Peyer's patch (tissue), 4 donors: ENCODE results near the gene ABI2. TPM values are rescaled to one million over a fixed set of nuclear protein-coding genes. Genes with fewer than 3 reads are reported as not detected.

Experiments
- DNase-seq, 3 donors: peaks; one replicate each; pipeline ENCODE4 v3.0.0-alpha.2; 2017 to 2019
- H3K27ac ChIP-seq, 4 donors: fragments of 200-600 bp; sonication (generic); one replicate each; pipeline ENCODE4 v1.5.1; 2016 to 2019
- H3K27me3 ChIP-seq, 2 donors: fragments of 200-600 bp; sonication (generic); one replicate each; pipeline ENCODE4 v1.5.1; 2019
- H3K36me3 ChIP-seq, 3 donors: fragments of 200-600 bp; sonication (generic); one replicate each; pipeline ENCODE4 v1.5.1; 2016 to 2019
- H3K4me1 ChIP-seq, 4 donors: fragments of 200-600 bp; sonication (generic); one replicate each; pipeline ENCODE4 v1.5.1; 2016 to 2019
- H3K4me3 ChIP-seq, 4 donors: fragments of 200-600 bp; sonication (generic); 1 replicate in 3 of 4; 2 replicates in 1 of 4; pipeline ENCODE4 v1.5.1; 2016 to 2019; ENCODE audit warnings: mild to moderate bottlenecking in 1 of 4
- H3K9me3 ChIP-seq, 4 donors: fragments of 200-600 bp; sonication (generic); one replicate each; pipeline ENCODE4 v1.5.1; 2016 to 2019; ENCODE audit warnings: mild to moderate bottlenecking in 1 of 4
- CTCF ChIP-seq, 6 experiments: fragments of 450-650 bp in 4 of 6; fragments of 200-600 bp in 2 of 6; sonication (generic) in 1 of 6; IDR thresholded peaks; one replicate each; pipeline ENCODE4 v1.5.1; 2017 to 2019; ENCODE audit warnings: antibody characterized with exemption in 6 of 6, mild to moderate bottlenecking in 3 of 6, moderate library complexity in 1 of 6
- POLR2A ChIP-seq, 2 donors: fragments of 450-650 bp; IDR thresholded peaks; one replicate each; pipeline ENCODE4 v1.5.1; 2017; ENCODE audit warnings: antibody characterized with exemption in 2 of 2, mild to moderate bottlenecking in 2 of 2, moderate library complexity in 2 of 2
- total RNA-seq, 4 donors: library from RNA; depleted of rRNA; stranded (reverse); fragments of >200 nt; gene quantifications; one replicate each; pipeline ENCODE4 v1.1.0, GENCODE V29; 2016

ABI2 gene
- total RNA-seq, 4 donors from 2014 or later, result 7.7 to 26.4 (median 13.2) TPM

- Histone ChIP-seq H3K9me3 (no peaks in the 10 kb centered on the region), H3K27me3 (no peaks in the 10 kb centered on the region), H3K36me3 (no peaks in the 10 kb centered on the region), H3K27ac (no peak overlapping the region), H3K4me1 (peaks cover 0 to 8% (median 3%) of the 10 kb centered on the region in 4 donors), H3K4me3 (no peak overlapping the region)
- DNase-seq, result no peak
- no peak for TF ChIP-seq CTCF (IDR thresholded peaks at IDR 0.05)
These were observed 141.4 kb downstream of the ABI2 start for GRCh38 chr2:203469546-203469945.

- Histone ChIP-seq H3K4me1 (peaks cover 0 to 8% (median 3%) of the 10 kb centered on the region in 4 donors), H3K27ac (no peak overlapping the region), H3K36me3 (no peaks in the 10 kb centered on the region), H3K9me3 (no peaks in the 10 kb centered on the region), H3K27me3 (no peaks in the 10 kb centered on the region), H3K4me3 (no peak overlapping the region)
- DNase-seq, result no peak
- TF ChIP-seq POLR2A (IDR thresholded peaks at IDR 0.05) (no peak), CTCF (IDR thresholded peaks at IDR 0.05) (no peak)
These were observed 142.2 kb downstream of the ABI2 start for GRCh38 chr2:203470371-203470770.

- no peaks in the 10 kb centered on the region for H3K36me3 ChIP-seq
- H3K27ac ChIP-seq, result no peak overlapping the region
- DNase-seq, result no peak
- no peak overlapping the region for H3K4me3 ChIP-seq
- H3K9me3 ChIP-seq, result no peaks in the 10 kb centered on the region
- no peak for TF ChIP-seq POLR2A (IDR thresholded peaks at IDR 0.05)
- H3K4me1 ChIP-seq, result peaks cover 0 to 8% (median 3%) of the 10 kb centered on the region in 4 donors
- no peaks in the 10 kb centered on the region for H3K27me3 ChIP-seq
These were observed 143.1 kb downstream of the ABI2 start for GRCh38 chr2:203471323-203471722.

- H3K27me3 ChIP-seq, result no peaks in the 10 kb centered on the region
- DNase-seq, result no peak
- H3K9me3 ChIP-seq, result no peaks in the 10 kb centered on the region
- H3K4me1 ChIP-seq, result no peaks in the 10 kb centered on the region
- H3K4me3 ChIP-seq, result no peak overlapping the region
- H3K36me3 ChIP-seq, result no peaks in the 10 kb centered on the region
- no peak overlapping the region for H3K27ac ChIP-seq
- TF ChIP-seq CTCF (IDR thresholded peaks at IDR 0.05) (no peak), POLR2A (IDR thresholded peaks at IDR 0.05) (no peak)
These were observed 148.7 kb downstream of the ABI2 start for GRCh38 chr2:203476881-203477280.

- Histone ChIP-seq H3K36me3 (peaks cover 0 to 11% (median 0%) of the 10 kb centered on the region in 3 donors), H3K4me3 (no peak overlapping the region), H3K9me3 (no peaks in the 10 kb centered on the region), H3K27ac (no peak overlapping the region), H3K27me3 (no peaks in the 10 kb centered on the region), H3K4me1 (no peaks in the 10 kb centered on the region)
- DNase-seq, result no peak
- no peak for TF ChIP-seq CTCF (IDR thresholded peaks at IDR 0.05)
These were observed 152.4 kb downstream of the ABI2 start for GRCh38 chr2:203480623-203481022.

GRCh38 chr2:203484266-203485112, 156.3 kb downstream of the ABI2 start:
- DNase-seq, result no peak

More at GRCh38 chr2:203484266-203485112, 156.3 kb downstream of the ABI2 start:
- Histone ChIP-seq H3K9me3 (no peaks in the 10 kb centered on the region), H3K27ac (no peak overlapping the region), H3K4me1 (no peaks in the 10 kb centered on the region), H3K27me3 (no peaks in the 10 kb centered on the region), H3K36me3 (peaks cover 0 to 11% (median 0%) of the 10 kb centered on the region in 3 donors), H3K4me3 (no peak overlapping the region)
- no peak for TF ChIP-seq POLR2A (IDR thresholded peaks at IDR 0.05)
- peak in 4 of 6 experiments; percentile 41 to 82 (median 74) for TF ChIP-seq CTCF (IDR thresholded peaks at IDR 0.05)
